ACC112 (cell line): Measurements from ENCODE around the gene EPHB2.

ENCODE experiments used
- H2AFZ ChIP-seq: fragments of 200-600 bp; sonication (generic); one replicate; pipeline ENCODE4 v1.6.0; 2017; ENCODE audit warnings: antibody characterized with exemption, low read length; ENCODE audit not compliant: unreplicated experiment
- H3K27ac ChIP-seq: fragments of 200-600 bp; sonication (generic); 2 replicates; pipeline ENCODE4 v1.5.1; 2014; ENCODE audit warnings: low read depth, mild to moderate bottlenecking, antibody characterized with exemption, low read length, moderate library complexity
- H3K27me3 ChIP-seq: fragments of 200-600 bp; sonication (generic); 2 replicates; pipeline ENCODE4 v1.6.1; 2014; ENCODE audit warnings: mild to moderate bottlenecking, antibody characterized with exemption, low read length, moderate library complexity, mixed read lengths; ENCODE audit not compliant: insufficient read depth
- H3K36me3 ChIP-seq: fragments of 200-600 bp; sonication (generic); 2 replicates; pipeline ENCODE4 v1.6.1; 2016; ENCODE audit warnings: mild to moderate bottlenecking, antibody characterized with exemption, low read length, moderate library complexity, mixed read lengths; ENCODE audit not compliant: insufficient read depth
- H3K4me1 ChIP-seq: fragments of 200-600 bp; sonication (generic); one replicate; pipeline ENCODE4 v1.6.1; 2016; ENCODE audit warnings: low read length, mixed read lengths; ENCODE audit not compliant: insufficient read depth, unreplicated experiment, control insufficient read depth
- H3K4me3 ChIP-seq: fragments of 200-600 bp; sonication (generic); 2 replicates; pipeline ENCODE4 v1.5.1; 2014; ENCODE audit warnings: mild to moderate bottlenecking, low read depth, low read length
- H3K79me2 ChIP-seq: fragments of 200-600 bp; sonication (generic); one replicate; pipeline ENCODE4 v1.6.0; 2016; ENCODE audit warnings: low read length; ENCODE audit not compliant: control insufficient read depth, unreplicated experiment, insufficient read depth

EPHB2 gene

DNA sequence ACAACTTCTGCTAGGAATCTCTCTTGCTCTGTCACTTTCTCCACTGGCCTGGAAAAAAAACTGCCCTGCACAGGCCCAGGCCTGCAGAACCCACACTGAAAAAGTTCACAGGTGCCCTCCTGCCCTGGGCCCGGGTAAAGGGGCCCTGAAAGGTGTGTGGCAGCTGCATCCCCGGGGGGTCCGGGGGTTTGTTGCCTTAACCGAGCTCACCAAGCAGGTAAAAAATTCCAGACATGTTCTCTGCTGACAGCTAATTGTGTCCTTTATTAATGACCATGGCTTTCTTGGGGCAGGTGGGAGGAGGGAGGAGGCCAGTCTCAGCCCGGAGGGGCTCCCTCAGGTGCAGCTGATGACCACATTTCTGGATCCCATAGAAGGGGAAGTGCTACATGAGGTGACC, 139.1 kb downstream of the EPHB2 start:
- no peak overlapping the region for H3K4me3 ChIP-seq
- H3K4me1 ChIP-seq, result no peaks in the 10 kb centered on the region
- no peak overlapping the region for H3K27ac ChIP-seq
- H3K27me3 ChIP-seq, result no peaks in the 10 kb centered on the region
- no peak overlapping the region for H2AFZ ChIP-seq
- H3K79me2 ChIP-seq, result no peaks in the 10 kb centered on the region
- no peaks in the 10 kb centered on the region for H3K36me3 ChIP-seq

- no peaks in the 10 kb centered on the region for H3K79me2 ChIP-seq
- H3K4me3 ChIP-seq, result no peak overlapping the region
- H3K4me1 ChIP-seq, result no peaks in the 10 kb centered on the region
- H3K27ac ChIP-seq, result no peak overlapping the region
- H3K36me3 ChIP-seq, result no peaks in the 10 kb centered on the region
- no peak overlapping the region for H2AFZ ChIP-seq
- H3K27me3 ChIP-seq, result no peaks in the 10 kb centered on the region
Observed at GRCh38 chr1:22850281-22850680, 139.6 kb downstream of the EPHB2 start.

DNA sequence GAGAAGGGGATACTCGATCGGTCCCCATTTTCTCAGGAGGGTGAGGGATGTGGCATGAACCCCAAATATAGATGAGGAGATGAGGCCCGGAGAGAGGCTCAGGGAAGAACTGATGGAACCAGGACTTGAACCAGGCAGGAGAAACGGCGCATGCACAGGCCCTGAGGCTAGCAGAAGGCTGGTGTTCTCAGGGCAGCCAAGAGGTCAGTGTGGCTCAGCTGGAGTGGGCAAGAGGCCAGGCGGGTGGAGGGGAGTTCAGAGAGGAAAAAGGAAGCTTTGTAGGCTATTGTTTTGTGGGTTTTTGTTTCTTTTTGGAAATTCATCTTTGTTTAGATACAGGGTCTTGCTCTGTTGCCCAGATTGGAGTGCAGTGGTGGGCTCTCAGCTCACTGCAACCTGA, 140.0 kb downstream of the EPHB2 start:
- H3K4me3 ChIP-seq, result no peak overlapping the region
- H3K27me3 ChIP-seq, result no peaks in the 10 kb centered on the region
- no peaks in the 10 kb centered on the region for H3K36me3 ChIP-seq
- H3K27ac ChIP-seq, result no peak overlapping the region
- H2AFZ ChIP-seq, result no peak overlapping the region
- H3K79me2 ChIP-seq, result no peaks in the 10 kb centered on the region
- no peaks in the 10 kb centered on the region for H3K4me1 ChIP-seq

- H3K4me3 ChIP-seq, result no peak overlapping the region
- H3K79me2 ChIP-seq, result no peaks in the 10 kb centered on the region
- no peak overlapping the region for H3K27ac ChIP-seq
- no peak overlapping the region for H2AFZ ChIP-seq
- H3K36me3 ChIP-seq, result no peaks in the 10 kb centered on the region
- H3K27me3 ChIP-seq, result no peaks in the 10 kb centered on the region
- H3K4me1 ChIP-seq, result no peaks in the 10 kb centered on the region
Observed at GRCh38 chr1:22851517-22851916, 140.9 kb downstream of the EPHB2 start.

GRCh38 chr1:22852144-22852655, 141.6 kb downstream of the EPHB2 start:
- Histone ChIP-seq H3K4me1 (no peaks in the 10 kb centered on the region), H3K27ac (no peak overlapping the region), H2AFZ (no peak overlapping the region), H3K36me3 (no peaks in the 10 kb centered on the region), H3K27me3 (no peaks in the 10 kb centered on the region), H3K79me2 (no peaks in the 10 kb centered on the region), H3K4me3 (no peak overlapping the region)

- no peak overlapping the region for H2AFZ ChIP-seq
- H3K27ac ChIP-seq, result no peak overlapping the region
- H3K4me3 ChIP-seq, result no peak overlapping the region
- no peaks in the 10 kb centered on the region for H3K36me3 ChIP-seq
- H3K27me3 ChIP-seq, result no peaks in the 10 kb centered on the region
- H3K4me1 ChIP-seq, result no peaks in the 10 kb centered on the region
- no peaks in the 10 kb centered on the region for H3K79me2 ChIP-seq
Observed at GRCh38 chr1:22853651-22854185, 143.1 kb downstream of the EPHB2 start.

GRCh38 chr1:22854688-22855565, 144.3 kb downstream of the EPHB2 start:
- Histone ChIP-seq H3K4me3 (no peak overlapping the region), H2AFZ (no peak overlapping the region), H3K4me1 (no peaks in the 10 kb centered on the region), H3K79me2 (no peaks in the 10 kb centered on the region), H3K27ac (no peak overlapping the region), H3K27me3 (no peaks in the 10 kb centered on the region), H3K36me3 (no peaks in the 10 kb centered on the region)

DNA sequence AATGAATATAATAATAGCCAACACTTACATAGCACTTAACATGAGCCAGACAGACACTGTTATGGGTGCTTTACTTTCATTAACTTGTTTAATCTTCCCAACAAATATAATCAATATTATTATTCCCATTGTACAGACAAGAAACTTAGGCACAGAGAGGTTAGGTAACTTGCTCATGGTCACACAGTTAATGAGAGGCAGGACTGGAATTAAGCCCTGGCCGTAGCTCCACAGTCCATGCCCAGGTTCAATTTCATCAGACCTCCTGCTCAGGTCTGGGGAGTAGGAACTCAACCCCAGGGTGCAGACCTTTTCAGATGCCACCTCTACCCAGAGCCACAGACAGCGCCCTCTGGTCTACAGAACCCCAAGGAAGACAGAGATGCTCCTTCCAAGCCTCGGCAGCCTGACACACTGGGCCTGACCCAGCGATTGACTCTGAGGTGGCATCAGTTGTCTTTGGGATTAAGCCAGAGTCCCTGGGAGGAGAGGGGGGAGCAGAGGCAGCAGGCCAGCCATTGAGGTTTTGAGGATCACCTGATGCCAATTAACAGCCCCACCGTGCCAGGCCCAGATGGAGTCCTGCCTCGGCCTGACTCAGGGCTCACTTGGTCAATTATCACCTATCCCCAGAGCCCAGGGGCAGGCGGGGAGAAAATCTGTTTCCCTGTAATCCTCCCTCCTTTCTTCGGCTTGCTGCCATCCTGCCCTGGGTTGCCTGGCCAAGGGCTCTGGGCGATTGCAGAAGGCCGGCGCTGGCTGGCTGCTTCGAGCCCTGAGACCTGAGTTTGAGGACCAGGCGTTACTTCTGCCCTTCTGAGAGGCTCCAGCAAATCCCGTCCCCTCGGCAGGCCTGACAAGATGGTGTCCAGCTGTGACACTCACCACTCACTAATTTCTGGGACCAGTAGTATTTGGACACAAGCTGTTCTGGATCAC, 145.3 kb downstream of the EPHB2 start:
- peaks cover 5% of the 10 kb centered on the region for H3K4me1 ChIP-seq
- no peaks in the 10 kb centered on the region for H3K27me3 ChIP-seq
- no peaks in the 10 kb centered on the region for H3K36me3 ChIP-seq
- H2AFZ ChIP-seq, result no peak overlapping the region
- no peak overlapping the region for H3K4me3 ChIP-seq
- H3K79me2 ChIP-seq, result no peaks in the 10 kb centered on the region
- no peak overlapping the region for H3K27ac ChIP-seq

DNA sequence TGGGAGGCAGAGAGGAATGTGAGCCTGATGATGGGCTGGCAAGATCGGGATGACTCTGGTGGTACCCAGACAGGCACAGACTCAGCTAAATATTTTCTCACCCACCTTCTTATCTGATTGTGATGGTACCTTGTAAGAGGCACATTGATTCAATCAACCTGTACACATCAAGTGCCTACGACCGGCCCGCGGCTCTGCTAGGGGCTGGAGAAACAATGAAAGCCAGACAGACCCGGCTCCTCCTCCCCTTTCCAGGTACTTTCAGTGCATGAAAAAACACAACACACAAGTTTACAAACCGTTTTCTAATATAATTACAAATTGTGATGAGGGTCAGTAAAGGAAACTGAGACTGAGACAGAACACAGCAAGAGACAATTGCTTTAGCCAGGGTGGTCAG, 147.0 kb downstream of the EPHB2 start:
- H3K4me1 ChIP-seq, result peaks cover 16% of the 10 kb centered on the region
- H2AFZ ChIP-seq, result no peak overlapping the region
- no peak overlapping the region for H3K4me3 ChIP-seq
- no peaks in the 10 kb centered on the region for H3K36me3 ChIP-seq
- H3K27me3 ChIP-seq, result no peaks in the 10 kb centered on the region
- H3K79me2 ChIP-seq, result no peaks in the 10 kb centered on the region
- no peak overlapping the region for H3K27ac ChIP-seq

DNA sequence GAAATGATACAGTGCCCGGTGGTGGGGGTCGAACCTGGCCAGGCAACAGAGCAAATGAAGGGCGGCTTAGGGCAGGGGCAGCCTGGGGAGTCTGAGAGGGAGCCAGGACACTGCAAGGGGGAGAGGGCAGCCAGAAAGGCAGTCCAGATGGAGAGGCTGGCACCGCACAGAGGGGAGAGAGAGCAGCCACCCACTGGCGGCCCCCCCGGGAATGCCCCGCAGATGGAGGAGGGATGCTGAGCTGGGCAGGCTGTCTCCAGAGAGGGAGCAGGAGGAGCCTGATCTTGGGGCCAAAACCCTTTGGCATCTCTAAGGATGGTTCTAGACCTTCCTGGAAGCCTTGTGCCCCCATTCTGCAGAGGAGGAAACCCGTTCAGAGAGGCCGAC, 149.8 kb downstream of the EPHB2 start:
- H2AFZ ChIP-seq, result no peak overlapping the region
- no peak overlapping the region for H3K4me3 ChIP-seq
- H3K36me3 ChIP-seq, result no peaks in the 10 kb centered on the region; the same call in 1 of the 2 replicates
- H3K4me1 ChIP-seq, result peaks cover 16% of the 10 kb centered on the region
- no peaks in the 10 kb centered on the region for H3K79me2 ChIP-seq
- no peaks in the 10 kb centered on the region for H3K27me3 ChIP-seq
- no peak overlapping the region for H3K27ac ChIP-seq
